ENCODE results near the gene LCLAT1.

Gene LCLAT1

GRCh38 chr2:30447149-30448045 is at the start of gene LCLAT1 (continued):
- no peak for TF ChIP-seq KLF17 (tag by site-specific recombination; IDR thresholded peaks at IDR 0.05)
- TF ChIP-seq ZNF24 (tag by site-specific recombination; IDR thresholded peaks at IDR 0.05), result no peak
- TF ChIP-seq ZFHX2 (tag by site-specific recombination; conservative IDR thresholded peaks at IDR 0.05), result peak; percentile 91
- TF ChIP-seq ATF2 (tag by site-specific recombination; IDR thresholded peaks at IDR 0.05; ENCODE audit: low read depth), result no peak
- no peak for TF ChIP-seq ZNF768 (tag by site-specific recombination; IDR thresholded peaks at IDR 0.05)
- TF ChIP-seq ZNF10 (tag by site-specific recombination; IDR thresholded peaks at IDR 0.05), result peak; percentile 80
- TF ChIP-seq ZNF544 (tag by site-specific recombination; IDR thresholded peaks at IDR 0.05), result no peak
- TF ChIP-seq TSHZ1 (tag by site-specific recombination; IDR thresholded peaks at IDR 0.05; ENCODE audit: borderline replicate concordance), result no peak
- TF ChIP-seq YY1 (tag by site-specific recombination; IDR thresholded peaks at IDR 0.05), result peak; percentile 60; the same call in 1 of the 2 replicates
- no peak for TF ChIP-seq ZSCAN18 (tag by site-specific recombination; IDR thresholded peaks at IDR 0.05)
- TF ChIP-seq ZBTB44 (tag by site-specific recombination; IDR thresholded peaks at IDR 0.05), result no peak
- no peak for TF ChIP-seq ZFP69B (tag by site-specific recombination; IDR thresholded peaks at IDR 0.05)
- TF ChIP-seq ZNF148 (tag by site-specific recombination; IDR thresholded peaks at IDR 0.05; ENCODE audit: borderline replicate concordance), result no peak
- no peak for TF ChIP-seq ZNF202 (tag by site-specific recombination; IDR thresholded peaks at IDR 0.05; ENCODE audit: borderline replicate concordance)
- no peak for TF ChIP-seq MYNN (tag by site-specific recombination; IDR thresholded peaks at IDR 0.05; ENCODE audit: borderline replicate concordance)
- 0 out of 2 replicates have a peak, but pooled peaks have one; percentile 25 for TF ChIP-seq SP7 (tag by site-specific recombination; IDR thresholded peaks at IDR 0.05)
- TF ChIP-seq ZNF114 (tag by site-specific recombination; IDR thresholded peaks at IDR 0.05), result no peak
- no peak for TF ChIP-seq ZNF398 (tag by site-specific recombination; IDR thresholded peaks at IDR 0.05)

Measured in HEK293 (cell line).